Measurements from ENCODE around the gene TOP1.
"Not testable (repeated sequence)": the region's sequence is repeated elsewhere in the genome, so short reads cannot be mapped to it uniquely, and the experiment has no call there.

TOP1 gene

GRCh38 chr20:41003936-41004294 is 24.7 kb upstream of the TOP1 start:
- not testable (repeated sequence) for DNase-seq (ENCODE audit: low read depth, low spot score)

DNA sequence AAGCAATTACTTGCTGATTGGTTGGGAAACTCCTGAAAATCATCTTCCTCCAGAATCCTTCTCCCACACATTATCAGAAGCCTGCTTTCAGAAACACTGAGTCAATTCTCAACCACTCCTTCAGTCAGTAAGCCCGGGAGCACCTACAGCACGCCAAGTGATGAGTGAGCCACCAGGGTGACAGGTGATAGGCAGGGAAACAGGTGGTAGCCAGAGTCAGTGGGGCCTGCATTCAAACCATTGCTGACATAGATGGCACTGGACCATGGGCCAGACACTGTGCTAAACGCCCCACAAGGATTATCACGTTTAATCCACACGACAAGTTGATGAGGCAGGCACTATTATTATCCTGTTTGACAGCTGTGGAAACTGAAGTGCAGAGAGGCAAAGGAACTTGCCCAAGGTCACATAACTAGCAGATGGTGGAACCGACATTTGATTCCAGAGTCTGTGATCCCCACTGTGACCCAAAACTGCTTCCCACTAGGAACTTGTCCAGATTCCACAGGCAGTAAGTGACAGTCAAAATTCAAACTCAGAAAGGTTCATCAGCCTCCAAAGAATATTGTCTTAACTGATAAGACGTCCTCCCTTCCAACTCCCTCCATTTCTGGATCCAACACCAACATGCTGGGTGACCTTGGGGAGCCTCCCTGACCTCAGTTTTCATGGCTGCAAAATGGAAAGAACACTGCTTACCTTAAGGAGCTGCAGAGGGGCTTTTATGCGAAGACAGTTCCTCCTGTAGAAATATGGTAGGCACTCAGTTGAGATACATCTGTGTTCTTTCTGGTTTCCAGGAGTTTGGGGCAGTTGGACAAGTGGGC is 23.9 kb upstream of the TOP1 start:
- no peak for DNase-seq (ENCODE audit: low read depth, low spot score)

GRCh38 chr20:41005361-41005729 is 23.3 kb upstream of the TOP1 start:
- DNase-seq (ENCODE audit: low read depth, low spot score) = peak; percentile 97

GRCh38 chr20:41006126-41006935 is 22.3 kb upstream of the TOP1 start:
- no peak for DNase-seq (ENCODE audit: low read depth, low spot score)

DNA sequence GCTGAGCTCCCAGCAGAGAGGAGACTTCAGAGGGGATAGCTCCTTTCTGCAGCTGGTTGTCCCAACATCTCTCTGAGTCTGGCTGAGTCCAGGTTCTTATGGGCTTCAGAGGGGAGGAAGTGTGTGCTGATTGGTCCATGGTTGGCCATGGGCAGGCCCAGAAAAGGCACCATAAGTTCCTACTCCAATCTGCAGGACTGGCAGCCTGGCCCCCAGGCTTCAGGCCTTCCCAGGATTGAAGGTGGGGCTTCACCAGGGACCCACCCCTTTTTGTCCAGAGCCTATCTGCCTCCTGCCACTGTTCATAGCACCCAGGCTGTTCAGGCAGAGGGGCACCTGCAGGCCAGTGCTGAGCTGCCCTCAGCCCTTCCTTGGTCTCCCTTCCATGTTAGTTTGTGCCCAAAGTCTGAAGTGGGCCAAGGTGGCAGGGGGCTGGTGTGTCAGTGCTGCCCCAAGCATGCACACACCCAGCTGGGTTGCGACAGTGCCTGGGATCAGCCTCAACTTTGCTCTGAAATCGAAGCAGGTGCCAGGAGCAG is 21.6 kb upstream of the TOP1 start:
- DNase-seq (ENCODE audit: low read depth, low spot score) = no peak

DNA sequence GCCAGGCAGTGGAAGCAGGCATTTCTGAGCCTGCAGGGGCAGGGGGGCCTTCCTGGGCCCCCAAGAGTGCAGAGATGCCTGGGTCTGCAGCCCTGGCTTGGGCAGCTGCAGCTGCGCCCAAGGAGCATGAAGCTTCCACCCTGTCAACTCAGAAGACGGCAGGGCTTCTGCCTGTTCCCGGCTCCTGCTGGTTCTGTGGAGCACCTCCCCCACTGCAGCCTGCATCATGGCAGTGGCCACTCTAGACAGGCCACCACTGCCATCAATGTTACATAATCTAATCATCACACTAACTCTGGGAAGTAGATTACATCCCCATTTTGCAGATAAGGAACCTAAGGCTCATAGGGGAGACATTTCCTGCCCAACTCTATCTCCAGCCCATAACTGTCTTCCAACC is 21.1 kb upstream of the TOP1 start:
- DNase-seq (ENCODE audit: low read depth, low spot score) = no peak

DNA sequence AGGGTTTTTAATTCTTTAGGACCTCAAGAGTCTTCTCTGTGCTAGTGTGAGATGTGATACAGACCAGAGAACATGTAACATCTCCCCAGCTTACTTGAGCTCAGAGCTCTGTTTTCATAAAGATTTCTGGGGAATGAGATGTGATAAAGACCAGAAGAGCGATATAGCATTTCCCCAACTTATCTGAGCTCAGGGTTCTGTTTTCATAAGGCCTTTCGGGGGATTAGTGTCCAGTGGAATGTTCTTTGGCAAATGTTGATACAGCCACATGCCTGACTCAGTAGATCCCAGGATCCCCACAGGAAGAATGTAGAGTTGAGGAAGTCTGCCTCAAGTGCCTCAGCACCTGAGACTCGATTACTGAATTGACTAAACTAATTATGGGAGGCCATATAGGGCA is 18.7 kb upstream of the TOP1 start:
- no peak for DNase-seq (ENCODE audit: low read depth, low spot score)

GRCh38 chr20:41011551-41012067 is 17.0 kb upstream of the TOP1 start:
- DNase-seq (ENCODE audit: low read depth, low spot score) = no peak

DNA sequence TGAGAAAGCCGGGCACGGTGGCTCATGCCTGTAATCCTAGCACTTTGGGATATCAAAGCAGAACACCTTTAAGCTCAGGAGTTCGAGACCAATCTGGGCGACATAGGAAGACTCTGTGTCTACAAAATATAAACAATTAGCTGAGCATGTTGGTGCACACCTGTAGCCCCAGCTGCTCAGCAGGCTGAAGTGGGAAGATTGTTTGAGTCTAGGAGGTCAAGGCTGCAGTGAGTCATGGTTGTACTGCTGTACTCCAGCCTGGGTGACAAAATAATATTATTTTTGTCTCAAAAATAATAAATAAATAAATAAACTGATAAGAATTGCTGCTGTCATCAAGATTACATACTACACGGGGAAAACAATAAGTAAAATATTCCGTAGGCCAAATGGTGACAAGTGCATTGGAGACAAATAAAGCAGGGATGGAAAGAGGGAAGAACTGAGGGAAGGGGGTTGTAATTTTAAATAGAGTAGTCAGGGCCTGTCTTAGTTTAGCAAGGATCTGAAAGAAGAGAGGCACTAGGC is 14.0 kb upstream of the TOP1 start:
- DNase-seq (ENCODE audit: low read depth, low spot score) = no peak

GRCh38 chr20:41017448-41018042 is 11.1 kb upstream of the TOP1 start:
- no peak for DNase-seq (ENCODE audit: low read depth, low spot score)

DNA sequence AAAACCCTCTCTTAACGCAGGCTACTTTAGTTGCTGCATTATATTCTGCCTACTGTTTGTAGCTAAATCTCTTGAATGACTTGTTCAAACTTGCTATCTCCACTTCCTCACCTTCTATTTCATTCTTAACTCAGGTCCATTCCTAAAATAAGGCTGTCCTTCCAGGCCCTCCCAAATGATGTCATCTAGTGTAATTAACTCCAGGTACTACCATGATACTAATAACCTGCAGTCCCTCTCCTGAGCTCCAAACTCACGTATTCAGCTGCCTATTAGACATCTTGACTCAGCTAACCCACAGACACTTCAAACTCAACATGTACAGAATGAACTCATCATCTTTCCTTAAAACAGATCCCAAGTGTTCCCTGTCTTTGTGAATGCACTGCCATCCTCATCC is 10.5 kb upstream of the TOP1 start:
- no peak for DNase-seq (ENCODE audit: low read depth, low spot score)

- no peak for DNase-seq (ENCODE audit: low read depth, low spot score)
These were observed 5.1 kb upstream of the TOP1 start for GRCh38 chr20:41023549-41023948.

DNA sequence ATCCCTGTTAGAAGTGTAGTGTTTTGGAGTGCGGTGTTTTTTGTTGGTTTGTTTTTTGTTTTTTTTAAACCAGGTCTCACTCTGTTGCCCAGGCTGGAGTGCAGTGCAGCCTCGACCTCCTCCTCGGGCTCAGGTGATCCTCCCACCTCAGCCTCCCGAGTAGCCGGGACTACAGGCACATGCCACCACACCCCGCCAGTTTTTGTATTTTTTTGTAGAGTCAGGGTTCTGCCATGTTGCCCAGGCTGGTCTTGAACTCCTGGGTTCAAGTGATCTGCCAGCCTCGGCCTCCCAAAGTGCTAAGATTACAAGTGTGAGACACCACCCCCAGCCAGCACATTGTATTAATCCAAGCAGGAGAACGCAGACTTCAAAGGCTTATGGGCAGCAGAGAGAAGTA is 1.3 kb upstream of the TOP1 start:
- no peak for DNase-seq (ENCODE audit: low read depth, low spot score)

DNA sequence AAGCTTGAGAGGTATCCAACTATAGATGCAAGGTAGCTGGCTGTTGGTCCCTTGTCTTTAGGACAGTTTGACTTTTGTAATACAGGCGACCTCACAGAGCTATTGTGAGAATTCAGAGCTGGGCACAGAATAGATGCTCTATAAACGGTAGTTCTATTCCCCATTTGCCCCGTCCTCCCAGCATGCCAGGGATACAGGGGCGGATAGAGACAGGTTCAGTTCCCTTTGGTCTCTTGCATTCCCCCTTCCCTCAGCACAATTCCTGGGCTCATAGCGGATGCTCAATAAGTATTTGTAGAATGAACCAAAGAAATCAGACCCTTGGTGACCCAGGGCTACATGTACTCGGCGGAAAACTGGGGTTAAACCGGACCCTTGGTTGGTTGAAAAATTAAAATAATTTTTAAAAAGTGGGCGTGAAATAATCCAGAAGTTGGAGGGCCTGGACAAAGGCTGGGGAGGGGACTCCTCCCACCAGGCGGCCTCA is 707 bp upstream of the TOP1 start:
- no peak for DNase-seq (ENCODE audit: low read depth, low spot score)

- no peak for DNase-seq (ENCODE audit: low read depth, low spot score)
These were observed 704 bp downstream of the TOP1 start for GRCh38 chr20:41029150-41029901.

- no peak for DNase-seq (ENCODE audit: low read depth, low spot score)
These were observed 1.4 kb downstream of the TOP1 start for GRCh38 chr20:41030061-41030460.

DNA sequence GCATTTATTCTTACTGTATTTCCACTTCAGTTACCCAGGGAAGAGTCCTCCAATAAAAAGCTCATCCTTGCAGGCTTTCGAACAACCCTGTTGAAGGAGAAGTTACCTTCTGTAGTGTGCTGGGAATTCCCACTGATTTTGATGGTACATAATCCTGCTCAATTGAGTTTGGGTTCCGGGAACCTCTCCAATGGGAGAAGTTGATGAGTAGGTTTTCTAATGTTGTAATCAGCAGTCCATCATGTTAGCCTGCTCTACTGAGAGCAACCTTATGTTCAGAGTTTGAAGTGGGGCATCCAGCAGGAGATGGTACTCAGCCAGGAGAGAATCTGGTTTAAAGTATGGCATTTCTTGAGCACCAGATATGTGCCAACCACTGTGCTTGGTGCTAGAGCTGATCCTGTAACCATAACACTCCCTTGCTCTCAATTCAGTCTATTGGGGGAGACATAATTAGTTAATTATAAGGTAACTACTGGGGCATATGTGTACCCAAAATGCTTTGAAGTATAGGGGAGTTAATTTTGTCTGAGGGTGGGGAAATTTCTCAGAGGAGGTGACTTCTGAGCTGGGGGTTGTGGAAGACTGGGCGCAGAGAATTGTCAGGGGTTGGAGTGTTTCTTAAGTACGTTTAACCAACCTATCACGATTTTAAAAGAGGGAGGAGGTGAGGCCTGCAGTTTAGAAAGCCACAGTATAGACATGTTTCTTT is 2.1 kb downstream of the TOP1 start:
- no peak for DNase-seq (ENCODE audit: low read depth, low spot score)

DNA sequence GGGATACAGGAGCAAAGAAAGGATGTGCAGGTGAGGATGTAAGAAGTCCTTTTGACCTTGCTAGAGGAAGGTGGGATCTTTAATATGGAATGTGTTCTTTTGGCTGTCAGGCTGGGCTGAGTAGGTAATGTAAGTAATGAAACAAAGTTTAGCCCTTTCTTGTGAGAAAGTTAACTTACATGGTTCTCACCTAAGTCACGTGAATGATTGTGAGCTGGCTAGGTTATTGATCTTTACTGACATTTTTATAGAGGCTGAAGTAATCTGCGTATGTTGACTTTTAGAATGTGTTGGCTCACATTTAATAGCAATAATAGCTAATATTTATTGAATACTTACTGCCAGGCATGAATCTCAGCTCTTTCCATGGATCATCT is 2.6 kb downstream of the TOP1 start:
- no peak for DNase-seq (ENCODE audit: low read depth, low spot score)

- DNase-seq (ENCODE audit: low read depth, low spot score) = no peak
These were observed 3.6 kb downstream of the TOP1 start for GRCh38 chr20:41032271-41032670.

DNA sequence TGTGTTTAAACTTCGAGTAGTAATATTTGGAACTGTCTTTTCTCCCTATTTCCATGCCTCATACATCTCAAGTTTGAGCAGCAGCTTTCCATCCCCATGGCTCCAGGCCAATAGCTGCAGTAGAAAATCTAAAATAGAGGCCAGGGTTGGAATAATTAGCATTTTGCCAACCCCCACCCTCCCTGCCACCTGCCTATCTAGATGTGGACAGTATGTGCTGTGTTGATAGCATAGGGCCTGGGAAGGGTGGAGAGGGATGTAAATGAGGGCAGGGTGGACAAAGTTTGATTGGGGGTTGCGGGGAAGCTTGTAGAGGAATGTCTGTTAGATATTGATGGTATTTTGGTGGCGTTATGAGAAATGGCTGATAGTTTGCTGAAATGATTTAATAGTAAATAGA is 5.6 kb downstream of the TOP1 start:
- DNase-seq (ENCODE audit: low read depth, low spot score) = no peak

- no peak for DNase-seq (ENCODE audit: low read depth, low spot score)
These were observed 6.6 kb downstream of the TOP1 start for GRCh38 chr20:41035207-41035606.

All from smooth muscle cell of the brain vasculature (primary cell).